Fibroblast of skin of left quadriceps (primary cell): Measurements from ENCODE around the gene PRR13.
"Not testable (repeated sequence)": the region's sequence is repeated elsewhere in the genome, so short reads cannot be mapped to it uniquely, and the experiment has no call there.

Source experiments
- DNase-seq, 2 experiments: peaks; one replicate each; pipeline ENCODE4 v3.0.0-alpha.2; 2013; ENCODE audit warnings: low read depth in 2 of 2

PRR13 gene

DNA sequence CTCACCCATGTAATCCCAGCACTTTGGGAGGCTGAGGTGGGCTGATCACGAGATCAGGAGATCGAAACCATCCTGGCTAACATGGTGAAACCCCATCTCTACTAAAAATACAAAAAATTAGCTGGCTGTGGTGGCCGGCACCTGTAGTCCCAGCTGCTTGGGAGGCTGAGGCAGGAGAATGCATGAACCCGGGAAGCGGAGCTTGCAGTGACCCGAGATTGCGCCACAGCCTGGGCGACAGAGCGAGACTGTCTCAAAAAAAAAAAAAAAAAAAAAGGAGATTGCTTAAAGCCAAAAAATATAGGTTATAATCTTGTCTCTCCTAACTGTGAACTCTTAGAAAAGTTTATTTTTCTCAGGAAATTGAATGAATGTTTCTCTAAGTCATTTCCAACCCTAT lies 6.2 kb upstream of the PRR13 start:
- DNase-seq: not testable (repeated sequence)

DNA sequence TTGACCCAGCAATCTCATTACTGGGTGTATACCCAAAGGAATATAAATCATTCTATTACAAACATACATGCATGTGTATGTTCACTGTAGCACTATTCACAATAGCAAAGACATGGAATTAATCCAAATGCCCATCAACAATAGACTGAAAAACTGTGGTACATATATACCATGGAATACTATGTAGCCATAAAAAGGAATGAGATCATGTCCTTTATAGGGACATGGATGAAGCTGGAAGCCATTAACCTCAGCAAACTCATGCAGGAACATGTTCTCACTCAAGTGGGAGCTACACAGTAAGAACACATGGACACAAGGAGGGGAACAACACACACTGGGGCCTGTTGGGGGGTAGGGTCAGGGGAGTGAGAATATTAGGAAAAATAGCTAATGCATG lies 2.0 kb upstream of the PRR13 start:
- not testable (repeated sequence) for DNase-seq

DNA sequence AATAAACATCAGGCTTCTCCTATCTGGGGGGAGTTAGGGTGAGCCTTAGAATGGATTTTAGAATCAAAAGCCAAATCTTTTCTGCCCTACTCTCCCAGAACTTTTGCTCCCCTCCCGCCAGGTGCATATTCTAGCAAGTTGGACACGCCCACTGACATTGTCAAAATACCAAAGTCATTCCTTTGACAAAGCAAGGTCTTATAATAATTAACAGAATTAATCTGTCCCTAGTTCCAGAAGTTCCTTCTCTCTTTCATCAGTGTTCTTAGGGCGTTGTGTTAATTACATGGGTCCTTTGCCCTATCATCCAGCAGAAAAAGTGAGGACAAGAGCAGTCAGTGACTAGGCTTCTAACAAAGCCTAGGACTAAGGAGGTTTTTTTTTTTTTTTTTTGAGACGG lies 2.4 kb downstream of the PRR13 start:
- DNase-seq: no peak

DNA sequence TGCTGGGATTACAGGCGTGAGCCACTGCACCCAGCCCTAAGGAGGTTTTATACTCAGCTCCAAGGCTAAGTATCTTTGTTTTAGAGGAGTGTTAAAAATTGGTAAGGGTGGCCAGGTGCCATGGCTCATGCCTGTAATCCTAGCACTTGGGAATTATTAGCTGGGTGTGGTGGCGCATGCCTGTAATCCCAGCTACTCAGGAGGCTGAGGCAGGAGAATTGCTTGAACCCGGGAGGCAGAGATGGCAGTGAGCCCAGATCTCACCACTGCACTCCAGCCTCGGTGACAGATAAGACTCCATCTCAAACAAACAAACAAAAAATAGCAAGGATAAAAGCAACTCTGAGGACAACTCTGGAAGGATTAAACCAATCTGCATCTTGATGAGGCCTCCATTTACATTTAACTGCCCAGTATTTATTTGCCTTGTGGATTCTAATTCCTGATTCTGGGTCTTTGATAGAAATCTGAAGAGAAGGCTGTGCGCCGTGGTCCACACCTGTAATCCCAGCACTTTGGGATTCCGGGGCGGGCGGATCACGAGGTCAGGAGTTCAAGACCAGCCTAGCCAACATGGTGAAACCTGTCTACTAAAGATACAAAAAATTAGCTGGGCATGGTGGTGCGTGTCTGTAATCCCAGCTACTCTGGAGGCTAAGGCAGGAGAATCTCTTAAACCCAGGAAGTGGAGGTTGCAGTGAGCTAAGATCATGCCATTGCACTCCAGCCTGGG lies 3.2 kb downstream of the PRR13 start:
- DNase-seq: not testable (repeated sequence)

DNA sequence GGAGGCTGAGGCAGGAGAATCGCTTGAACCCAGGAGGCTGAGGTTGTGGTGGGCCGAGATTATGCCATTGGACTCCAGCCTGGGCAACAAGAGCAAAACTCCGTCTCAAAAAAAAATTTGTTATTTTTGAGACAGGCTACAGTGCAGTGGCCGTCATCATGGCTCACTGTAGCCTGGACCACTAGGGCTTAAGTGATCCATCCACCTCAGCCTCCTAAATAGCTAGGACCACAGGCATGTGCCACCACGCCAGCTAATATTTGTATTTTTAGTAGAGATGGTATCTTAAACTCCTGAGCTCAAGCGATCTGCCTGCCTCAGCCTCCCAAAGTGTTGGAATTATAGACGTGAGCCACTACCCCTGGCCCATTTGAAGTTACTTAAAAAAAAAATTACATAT lies 9.4 kb downstream of the PRR13 start:
- no peak for DNase-seq

DNA sequence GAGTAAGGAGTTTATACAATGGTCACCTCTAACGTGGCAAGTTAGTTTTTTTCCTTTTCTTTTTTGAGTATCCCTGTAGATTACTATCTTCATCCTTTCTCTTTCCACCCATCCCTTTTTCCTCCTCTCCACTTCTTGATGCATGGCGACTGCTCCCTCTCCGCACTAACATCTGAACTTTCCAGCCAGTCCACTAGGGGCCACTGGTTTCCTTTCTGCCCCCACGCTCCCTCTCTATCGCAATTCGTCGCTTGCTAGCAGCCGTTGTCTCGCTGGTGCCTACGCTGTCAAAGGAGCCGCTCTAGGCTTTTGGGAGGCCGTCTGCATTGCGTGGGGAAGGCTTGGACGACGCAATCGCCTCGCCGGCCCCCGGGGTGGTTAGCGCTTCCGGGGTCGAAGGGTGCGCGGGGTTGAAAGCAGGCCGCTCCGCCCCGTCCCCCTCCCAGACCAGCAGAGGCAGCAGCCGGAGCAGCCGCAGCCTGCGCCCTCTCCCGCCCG lies 10.2 kb downstream of the PRR13 start, which contains the start of gene PCBP2:
PCBP2 (plus strand) TSS at position 442 of the 498 bp plus-strand sequence. CDS start 2,699 bp downstream, outside the sequence.
- peak; percentile 99 for DNase-seq

DNA sequence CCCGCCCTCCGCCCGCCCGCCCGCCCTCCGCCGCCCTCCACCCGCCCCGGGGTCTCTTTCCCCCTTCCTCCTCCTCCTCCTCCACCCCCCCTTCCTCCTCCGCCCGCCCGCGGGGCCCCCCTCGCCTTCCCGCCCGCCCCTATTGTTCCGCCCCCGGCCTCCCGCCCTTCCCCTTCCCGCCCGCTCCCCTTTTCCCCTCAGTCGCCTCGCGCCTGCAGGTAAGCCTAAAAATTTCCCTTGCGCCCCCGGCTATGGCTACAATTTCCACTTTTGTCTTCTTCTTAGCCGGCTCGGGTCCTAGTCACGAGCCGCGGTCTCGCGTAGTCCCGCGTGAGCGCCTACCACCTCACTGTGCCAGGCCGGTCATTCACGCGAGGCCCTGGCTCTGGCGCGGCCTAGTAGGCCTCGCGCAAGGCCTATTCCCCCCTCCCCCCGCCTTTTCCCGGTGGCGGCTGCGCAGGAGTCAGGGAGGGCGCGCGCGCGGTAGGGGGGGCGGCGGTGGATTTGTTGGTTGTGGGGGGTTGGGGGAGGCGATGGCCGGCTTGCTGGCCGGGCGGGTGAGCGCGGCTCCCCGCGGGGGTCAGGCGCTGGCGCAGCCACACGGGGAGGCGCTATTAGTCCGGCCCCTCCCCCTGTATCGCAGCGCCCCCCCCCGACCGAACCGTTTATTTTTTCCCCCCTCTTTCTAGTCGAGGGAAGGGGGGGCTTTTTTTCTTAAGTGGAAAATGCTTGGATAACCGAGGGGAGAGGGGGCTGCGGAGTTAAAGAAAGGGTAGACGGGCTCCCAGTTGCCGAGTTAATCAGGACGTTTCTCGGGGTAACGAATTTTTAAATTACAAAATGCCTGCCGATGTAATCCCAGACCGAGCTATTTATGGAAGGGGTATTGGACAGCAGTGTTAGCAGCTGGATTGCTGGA lies 10.9 kb downstream of the PRR13 start:
- DNase-seq: peak; percentile 60 to 66

DNA sequence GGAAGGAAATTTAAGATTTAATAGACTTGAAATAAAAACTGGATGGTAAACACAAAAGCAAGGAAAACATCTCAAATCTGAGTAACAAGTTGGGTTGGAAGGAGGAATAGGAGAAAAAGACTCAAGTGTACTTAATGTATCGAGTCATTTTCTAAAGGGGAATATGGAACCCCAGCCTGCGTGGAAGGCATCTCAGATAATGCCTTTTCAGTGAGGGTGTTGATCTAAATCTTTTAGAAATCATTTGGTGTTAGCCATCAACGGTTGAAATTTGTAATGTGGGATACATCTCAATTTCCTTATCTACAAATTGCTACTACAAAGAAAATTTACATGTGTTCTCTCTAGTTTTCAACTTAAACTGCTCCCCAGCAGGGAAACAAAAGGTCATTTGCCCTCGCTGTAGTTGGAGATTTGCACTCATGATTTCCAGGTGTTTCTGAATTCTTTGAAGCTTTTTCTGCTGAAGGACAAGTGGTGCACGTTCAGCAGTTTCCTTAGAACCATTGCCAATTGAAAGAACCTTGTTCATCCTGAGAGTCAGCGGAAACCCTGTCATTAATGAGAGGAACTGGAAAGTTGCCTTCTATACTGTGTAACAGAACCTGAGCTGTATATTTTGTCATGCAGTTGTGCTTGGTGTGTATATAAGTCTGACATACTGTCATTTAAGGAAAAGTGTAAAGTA lies 12.6 kb downstream of the PRR13 start:
- DNase-seq: no peak

DNA sequence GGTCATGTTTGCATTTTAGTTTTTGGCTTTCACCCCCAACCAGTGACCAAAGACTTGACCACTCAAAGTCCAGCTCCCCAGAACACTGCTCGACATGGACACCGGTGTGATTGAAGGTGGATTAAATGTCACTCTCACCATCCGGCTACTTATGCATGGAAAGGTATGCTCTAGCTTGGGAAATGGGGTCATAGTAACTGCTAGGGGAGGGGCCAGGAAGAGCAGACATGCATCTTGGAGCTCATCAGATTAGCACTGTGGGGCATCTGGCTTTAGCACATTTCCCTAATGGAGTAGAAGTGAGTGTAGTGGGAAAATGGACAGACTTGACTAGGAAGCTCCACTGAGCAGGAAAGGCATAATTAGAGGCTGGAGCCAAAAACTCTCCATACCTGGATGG lies 13.2 kb downstream of the PRR13 start:
- no peak for DNase-seq

DNA sequence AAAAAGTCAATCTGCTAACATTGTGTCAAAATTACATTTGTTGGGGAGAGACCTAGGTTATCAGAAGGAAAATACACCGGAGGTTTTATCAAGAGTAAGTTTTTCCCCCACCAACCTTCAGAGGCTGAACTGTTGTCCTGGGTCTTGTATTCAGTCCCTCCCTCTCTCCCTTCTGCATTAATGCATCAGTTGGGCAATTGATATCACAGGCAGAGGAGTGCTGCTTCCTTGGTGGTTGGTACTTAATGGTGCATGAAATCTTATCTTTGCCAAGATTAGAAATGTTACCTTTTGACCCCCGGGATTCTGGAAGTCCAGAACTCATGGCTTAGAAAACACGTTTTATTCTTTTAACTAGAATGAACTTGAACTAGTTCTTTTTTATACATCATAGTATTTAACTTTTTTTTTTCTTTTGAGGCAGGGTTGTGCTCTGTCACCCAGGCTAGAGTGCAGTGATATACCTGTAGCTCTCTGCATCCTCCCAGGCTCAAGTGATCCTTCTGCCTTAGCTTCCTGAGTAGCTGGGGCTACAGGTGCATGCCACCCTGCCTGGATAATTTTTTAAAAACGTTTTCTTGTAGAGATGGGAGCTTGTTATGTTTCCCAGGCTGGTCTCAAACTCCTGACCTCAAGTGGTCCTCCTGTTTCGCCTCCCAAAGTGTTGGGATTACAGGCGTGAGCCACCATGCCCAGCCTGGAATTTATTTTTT lies 15.3 kb downstream of the PRR13 start:
- no peak for DNase-seq

DNA sequence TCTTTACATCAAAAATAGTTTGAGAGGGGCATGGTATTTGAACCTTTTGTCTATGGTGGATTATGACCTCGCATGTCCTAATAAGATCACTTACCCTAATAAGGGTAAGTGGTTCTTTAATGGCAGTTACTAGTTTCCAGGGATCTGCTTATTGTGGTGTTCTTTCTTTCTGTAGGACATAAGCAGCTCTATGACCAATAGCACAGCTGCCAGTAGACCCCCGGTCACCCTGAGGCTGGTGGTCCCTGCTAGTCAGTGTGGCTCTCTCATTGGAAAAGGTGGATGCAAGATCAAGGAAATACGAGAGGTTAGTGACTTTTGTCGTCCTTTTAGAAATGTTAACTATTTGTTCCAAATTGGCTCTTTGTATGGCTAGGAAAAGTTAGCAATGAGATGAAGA lies 17.6 kb downstream of the PRR13 start:
- no peak for DNase-seq

DNA sequence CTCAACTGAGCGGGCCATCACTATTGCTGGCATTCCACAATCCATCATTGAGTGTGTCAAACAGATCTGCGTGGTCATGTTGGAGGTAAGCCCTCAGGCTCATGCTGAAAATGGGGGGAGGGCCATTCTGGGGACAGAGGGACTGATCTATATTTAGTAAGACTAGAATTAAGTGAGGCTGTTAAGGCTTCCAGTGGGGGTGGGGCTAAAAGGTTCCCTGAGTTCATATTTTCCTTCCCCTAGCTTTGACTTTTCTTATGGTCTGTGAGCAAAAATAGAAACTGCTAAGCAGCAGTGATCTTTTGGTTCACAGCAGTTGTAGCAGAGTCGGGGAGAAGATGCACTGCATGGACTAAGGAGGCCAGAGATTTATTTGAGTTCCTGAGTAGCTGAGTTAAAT lies 19.5 kb downstream of the PRR13 start:
- DNase-seq: no peak

DNA sequence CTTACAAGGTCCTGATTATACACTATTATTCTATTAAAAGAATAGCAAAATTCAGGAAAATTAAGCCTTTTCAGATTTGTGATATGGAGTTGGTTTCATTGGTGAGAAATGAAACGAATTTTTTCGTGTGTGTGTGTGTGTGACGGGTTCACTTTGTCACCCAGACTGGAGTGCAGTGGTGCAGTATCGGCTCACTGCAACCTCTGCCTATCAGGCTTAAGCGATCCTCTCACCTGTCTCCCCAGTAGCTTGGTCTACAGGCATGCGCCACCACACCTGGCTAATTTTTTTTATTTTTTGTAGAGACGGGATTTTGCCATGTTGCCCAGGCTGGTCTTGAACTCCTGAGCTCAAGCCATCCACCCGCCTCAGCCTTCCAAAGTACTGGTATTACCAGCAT lies 20.1 kb downstream of the PRR13 start:
- DNase-seq: no peak

DNA sequence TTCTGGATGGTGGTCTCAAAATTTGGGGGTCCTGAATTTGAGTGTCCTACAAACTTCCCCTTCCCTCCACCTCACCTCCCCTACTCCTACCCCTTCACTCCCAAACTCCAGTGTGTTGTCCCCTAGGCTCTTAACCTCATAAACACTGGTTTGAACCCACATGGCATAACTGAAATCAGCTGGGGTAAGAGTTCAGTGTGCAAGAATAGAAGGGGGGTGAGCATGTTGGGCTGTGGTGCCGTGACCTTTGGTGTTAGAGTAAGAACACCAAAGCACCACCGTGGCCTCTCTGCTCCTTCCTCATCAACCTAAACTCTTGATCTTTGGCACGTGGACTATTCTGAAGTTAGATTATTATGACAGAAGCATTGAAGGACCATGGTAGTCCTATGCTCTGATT lies 21.4 kb downstream of the PRR13 start:
- no peak for DNase-seq

DNA sequence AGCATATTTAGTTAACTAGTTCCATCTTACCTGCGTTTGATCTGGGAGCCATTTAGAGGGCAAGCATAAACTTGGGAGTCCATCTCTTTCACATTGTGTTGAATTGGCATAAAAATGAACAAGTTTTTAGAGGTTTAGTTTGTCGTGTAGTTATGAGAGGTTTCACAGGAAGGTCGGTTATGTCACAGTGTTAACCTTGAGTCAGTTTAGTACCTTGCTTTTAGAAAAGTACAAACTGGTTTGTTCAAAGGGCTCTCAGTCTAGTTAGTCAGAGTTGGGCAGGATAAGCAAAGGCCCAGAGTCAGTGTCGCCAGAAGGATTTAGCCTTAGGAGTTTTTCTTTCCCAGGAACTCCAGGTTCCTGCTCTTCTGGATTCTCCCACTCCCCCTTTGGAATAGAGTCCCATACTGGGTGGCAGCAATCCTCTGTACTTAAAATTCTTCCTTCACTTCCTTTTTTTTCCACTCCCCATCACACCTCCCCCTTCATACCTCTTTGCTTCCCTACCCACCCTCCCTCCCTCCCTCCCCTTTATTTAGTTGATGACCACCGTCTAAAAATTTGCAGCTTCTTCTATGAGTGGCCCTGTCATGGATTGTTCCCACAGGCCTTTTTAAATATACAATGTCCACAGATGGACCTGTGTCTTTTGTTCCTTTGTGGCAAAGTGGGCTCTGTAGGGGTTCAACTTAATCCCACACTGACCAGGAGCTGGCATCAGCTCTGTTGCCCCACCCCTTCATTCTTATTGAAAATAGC lies 22.4 kb downstream of the PRR13 start:
- DNase-seq: no peak

DNA sequence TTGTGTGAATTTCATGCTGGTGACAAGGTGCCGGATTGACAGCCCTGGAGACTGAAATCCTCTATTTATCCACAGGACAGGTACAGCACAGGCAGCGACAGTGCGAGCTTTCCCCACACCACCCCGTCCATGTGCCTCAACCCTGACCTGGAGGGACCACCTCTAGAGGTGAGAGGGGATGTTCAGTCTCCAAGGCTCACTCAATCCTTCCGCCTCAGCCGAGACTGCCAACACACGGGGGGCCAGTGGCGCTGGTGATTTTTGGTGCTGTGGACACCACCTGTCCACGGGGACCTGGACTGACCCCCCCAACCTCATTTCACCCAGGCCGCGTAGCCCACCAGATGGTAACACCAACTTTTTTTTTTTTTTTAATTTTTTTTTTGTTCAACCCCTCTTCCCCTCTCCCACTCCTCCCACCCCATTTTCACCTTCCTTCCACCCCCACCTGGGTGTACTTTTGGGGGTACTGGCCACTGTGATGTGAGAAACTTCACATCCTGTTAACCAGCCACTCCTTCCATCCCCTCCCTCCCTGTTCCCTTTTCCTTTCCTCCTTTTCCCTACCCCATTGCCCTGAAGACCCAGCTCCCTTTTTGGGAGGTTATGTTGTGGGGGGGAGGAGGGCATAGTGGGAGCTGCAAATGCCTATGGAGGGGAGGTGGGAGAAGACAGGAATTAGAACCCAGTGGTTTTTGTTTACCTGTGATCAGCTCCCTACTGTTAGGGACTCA lies 23.3 kb downstream of the PRR13 start:
- DNase-seq: no peak

DNA sequence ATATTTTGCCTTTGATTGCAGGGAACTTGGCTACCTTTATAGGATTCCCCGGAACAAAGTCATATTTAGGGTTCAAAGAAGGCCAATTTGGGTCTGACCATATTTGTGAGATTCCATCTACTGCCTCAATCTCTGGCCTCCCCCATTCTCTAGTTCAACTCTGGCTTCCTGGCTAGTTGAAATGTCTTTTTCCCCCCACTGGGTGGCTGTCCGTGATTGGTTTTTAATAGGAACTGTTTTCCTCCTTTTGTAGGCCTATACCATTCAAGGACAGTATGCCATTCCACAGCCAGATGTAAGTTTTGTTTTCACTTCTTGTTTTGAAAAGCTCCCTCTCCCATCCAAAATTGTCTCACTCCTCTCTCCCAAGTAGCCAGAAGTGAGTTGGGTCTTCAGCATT lies 24.1 kb downstream of the PRR13 start:
- DNase-seq: no peak

DNA sequence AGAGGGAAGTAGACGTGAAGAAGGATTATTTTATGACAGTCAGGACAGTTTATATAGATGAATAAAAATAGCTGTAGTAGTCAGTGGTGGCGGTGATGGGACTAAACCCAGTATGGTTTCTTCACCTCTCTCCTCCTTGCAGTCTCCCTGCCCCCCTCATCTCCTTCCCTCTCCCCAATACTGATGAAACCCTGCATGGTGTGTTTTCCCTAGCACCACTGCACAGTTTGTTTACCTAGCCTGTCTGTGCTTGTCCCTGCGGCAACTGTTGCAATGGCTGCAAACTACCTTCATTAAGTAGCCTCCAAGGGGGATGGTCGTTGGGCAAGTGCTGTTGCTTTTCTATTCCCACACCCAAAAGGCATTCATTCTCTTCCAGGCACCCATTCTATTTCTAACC lies 25.1 kb downstream of the PRR13 start:
- no peak for DNase-seq

DNA sequence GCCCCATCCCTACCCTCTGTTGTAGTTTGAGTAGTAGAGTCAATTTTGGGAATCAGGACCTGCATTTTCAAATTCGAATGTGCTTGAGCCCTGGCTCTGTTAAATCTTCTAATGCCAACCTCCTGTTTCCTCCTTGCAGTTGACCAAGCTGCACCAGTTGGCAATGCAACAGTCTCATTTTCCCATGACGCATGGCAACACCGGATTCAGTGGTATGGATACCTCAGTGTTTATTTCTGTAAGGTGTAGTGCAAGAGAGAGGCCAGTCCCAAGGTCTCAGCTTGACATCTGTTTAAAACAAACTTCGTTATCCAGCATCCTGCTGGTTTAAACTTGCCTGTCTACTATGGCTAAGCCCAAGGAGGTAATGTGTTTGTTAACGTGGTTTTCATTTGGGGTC lies 25.5 kb downstream of the PRR13 start:
- DNase-seq: no peak

DNA sequence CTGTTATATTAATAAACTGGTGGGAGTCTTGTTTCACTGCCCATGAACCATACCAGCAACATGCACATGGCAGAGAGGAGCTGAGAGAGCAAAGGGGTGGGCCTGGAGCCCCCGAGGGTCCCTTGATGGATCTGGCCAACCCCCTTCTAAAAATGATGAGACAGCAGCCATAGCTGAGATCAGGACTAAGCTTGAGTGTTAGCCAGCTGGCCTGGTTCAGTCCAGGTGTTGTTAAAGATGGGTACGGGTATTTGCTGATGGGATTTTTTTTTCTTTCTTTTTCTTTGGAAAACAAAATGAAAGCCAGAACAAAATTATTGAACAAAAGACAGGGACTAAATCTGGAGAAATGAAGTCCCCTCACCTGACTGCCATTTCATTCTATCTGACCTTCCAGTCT lies 26.3 kb downstream of the PRR13 start:
- no peak for DNase-seq
